AG09309 (cell line): ENCODE data around the gene NSMCE1.

Experiments
- DNase-seq: peaks from one replicate; pipeline ENCODE4 v3.0.0-alpha.2; 2010; ENCODE audit warnings: low read depth
- H3K4me3 ChIP-seq: 2 replicates; pipeline ENCODE4 v1.5.1; 2011; ENCODE audit warnings: mild to moderate bottlenecking, low read depth, low read length, moderate library complexity; ENCODE audit not compliant: control insufficient read depth
- TF ChIP-seq, protein P1 (sequence below): IDR thresholded peaks from 2 replicates; pipeline ENCODE4 v1.5.1; 2011; ENCODE audit warnings: mild to moderate bottlenecking, low read depth, low read length, inconsistent platforms; ENCODE audit not compliant: insufficient read depth, control insufficient read depth; ENCODE audit errors: missing control alignments

The NSMCE1 gene

DNA sequence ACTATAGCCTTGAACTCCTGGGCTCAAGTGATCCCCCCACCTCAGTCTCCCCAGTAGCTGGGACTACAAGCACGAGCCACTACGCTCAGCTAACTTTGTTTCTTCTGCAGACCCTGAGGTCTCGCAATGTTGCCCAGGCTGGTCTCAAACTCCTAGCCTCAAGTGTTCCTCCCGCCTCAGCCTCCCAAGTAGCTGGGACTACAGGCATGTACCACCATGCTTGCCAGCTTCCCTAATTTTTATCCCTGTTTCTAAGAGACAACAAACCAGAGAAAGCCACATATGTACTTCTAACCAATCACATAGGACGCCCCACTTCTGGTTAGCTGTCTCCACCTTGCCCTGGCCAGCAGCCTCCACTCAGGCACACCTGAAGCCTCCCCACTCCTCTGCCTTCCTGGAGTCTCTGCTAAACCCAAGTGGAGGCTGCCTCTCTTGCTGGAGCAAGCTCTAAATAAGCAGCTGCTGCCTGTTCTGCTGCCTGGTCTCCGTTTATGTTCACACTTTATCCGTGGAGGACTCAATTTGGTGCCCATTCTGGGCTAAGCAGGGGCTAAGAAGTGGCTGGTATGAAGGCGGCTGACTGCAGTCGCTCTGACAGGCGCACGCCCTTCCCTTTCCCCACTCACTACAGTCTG, 24.7 kb downstream of the NSMCE1 start:
- TF ChIP-seq, protein P1, sequence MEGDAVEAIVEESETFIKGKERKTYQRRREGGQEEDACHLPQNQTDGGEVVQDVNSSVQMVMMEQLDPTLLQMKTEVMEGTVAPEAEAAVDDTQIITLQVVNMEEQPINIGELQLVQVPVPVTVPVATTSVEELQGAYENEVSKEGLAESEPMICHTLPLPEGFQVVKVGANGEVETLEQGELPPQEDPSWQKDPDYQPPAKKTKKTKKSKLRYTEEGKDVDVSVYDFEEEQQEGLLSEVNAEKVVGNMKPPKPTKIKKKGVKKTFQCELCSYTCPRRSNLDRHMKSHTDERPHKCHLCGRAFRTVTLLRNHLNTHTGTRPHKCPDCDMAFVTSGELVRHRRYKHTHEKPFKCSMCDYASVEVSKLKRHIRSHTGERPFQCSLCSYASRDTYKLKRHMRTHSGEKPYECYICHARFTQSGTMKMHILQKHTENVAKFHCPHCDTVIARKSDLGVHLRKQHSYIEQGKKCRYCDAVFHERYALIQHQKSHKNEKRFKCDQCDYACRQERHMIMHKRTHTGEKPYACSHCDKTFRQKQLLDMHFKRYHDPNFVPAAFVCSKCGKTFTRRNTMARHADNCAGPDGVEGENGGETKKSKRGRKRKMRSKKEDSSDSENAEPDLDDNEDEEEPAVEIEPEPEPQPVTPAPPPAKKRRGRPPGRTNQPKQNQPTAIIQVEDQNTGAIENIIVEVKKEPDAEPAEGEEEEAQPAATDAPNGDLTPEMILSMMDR: no peak

DNA sequence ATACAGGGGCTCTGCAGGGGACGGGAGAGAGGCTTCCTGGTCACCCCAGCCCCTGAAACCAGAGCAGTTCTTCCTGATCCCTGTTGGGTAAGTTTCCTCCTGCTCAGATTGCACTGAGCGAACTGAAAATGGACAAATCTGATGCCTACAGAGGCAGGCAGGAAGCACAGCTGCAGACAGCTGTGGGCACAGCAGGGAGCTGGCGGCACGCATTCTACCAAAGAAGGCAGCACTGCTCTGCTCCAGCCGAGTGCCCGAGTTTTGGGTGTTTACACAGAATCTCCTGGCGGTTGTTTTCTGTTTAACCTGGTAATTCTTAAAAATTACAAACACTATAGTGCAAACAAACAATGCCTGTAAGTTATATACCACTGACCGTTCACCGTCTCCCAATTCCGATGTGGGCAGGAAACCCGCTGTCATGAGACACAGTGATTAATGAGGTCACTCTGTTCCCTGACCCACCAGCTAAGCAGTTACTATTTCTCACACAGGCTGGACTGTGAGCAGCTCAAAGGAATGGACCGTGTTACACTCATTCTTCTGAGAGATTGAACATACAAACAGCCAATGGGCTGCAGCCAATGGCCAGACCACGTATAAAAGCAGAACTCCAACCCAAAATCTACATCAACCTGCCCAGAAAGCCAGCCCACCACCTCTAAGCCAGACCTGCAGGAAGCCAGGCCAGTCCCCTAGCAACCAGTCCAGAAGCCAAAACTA, 25.5 kb downstream of the NSMCE1 start:
- TF ChIP-seq, protein P1: no peak
- DNase-seq: peak; percentile 71
- H3K4me3 ChIP-seq: peak overlapping the region; percentile 14

More for the DNA sequence above, 24.7 kb downstream of the NSMCE1 start:
- DNase-seq: no peak
- no peak overlapping the region for H3K4me3 ChIP-seq

DNA sequence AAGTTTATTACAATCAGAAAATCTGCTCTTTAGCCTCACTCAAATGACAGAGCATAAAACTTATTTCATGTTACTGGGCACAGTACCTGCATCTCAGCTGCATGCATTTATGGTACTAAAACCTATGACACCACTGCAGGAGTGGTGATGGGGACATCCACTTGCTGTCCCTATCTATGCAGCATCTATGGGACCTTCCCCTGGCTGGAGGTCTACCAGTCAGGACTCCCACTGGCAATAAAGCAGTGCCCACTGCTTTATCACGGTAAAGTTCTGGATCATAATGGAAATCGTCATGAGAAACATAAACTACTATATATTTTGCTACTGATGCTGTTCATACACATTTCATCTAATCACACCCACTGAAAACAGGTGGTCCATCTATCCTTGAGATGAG, 26.2 kb downstream of the NSMCE1 start:
- peak overlapping the region; percentile 12 for H3K4me3 ChIP-seq
- DNase-seq: no peak
- TF ChIP-seq, protein P1: no peak

DNA sequence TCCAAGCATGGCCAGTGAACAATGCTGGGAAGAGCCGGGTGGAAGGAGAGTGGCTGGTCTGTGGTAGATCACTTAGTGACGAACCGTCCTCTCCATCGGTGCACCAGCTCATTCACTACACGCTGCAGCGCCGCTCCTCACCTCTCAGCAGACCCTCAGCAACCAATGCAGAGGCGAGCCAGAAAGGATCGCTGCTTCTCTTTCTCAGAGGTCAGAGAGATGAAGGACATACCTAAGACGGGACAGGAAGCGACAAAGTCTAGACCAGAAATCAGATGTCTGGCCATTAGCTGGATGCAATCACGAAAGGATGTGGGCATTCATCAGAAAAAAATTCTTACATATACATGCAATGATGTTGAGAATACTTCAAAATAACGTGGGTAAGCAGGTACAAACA, 26.9 kb downstream of the NSMCE1 start:
- DNase-seq: no peak
- no peak overlapping the region for H3K4me3 ChIP-seq
- TF ChIP-seq, protein P1: no peak

DNA sequence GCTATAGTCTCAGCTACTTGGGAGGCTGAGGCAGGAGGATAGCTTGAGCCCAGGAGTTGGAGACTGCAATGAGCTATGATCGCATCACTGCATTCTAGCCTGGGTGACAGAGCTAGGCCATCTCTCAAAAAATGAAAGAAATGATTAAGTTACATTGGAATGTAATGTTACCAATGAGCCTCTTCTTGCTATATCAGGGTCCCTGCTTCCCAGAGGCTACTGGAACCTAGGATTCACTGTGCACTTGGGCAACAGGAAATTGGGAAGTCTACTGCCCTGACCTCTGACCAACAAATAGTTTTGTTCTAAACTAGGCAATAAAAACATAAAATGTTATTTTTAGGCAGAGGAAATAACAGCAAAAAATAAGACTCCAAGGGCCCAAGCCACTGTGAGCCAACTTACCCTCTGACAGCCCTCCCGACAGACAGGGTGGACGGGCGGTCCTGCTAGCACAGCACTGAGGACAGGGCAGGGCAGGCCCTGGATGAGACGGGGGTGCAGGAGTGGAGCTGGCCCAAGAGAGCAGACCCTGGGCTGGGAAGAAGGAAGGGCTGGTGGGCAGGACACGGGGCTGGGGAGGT, 27.5 kb downstream of the NSMCE1 start:
- TF ChIP-seq, protein P1: no peak
- DNase-seq: no peak
- no peak overlapping the region for H3K4me3 ChIP-seq

DNA sequence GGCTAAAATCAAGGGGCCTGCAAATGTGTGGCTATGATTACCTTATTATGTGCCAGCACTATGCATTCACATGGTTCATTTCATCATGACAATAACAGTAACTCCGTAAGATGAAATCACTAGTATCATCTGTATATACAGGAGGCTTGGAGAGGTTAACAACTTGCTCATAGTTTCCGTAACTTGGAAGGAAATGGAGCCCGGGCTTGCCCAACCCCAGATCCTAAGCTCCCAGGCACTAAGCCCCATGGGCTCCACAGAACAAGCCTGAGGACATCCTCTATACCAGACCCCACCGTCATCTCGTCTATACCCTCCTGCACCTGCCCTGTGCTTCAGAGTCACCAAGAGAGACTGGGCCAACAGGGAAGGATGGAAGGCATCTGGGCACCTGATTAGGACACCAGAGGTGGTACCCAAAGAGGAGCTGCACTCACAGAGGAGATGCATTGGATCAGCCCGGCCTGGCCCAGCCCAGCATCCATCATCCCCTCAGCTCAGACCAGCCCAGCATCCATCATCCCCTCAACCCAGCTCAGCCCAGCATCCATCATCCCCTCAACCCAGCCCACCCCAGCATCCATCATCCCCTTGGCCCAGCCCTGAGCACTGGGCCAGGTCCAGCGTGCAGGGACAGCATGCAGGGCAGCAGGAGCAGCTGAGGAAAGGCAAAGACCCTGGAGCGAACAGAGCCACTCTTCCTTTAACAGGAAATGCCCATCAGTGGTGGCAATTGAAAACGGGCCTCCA, 28.5 kb downstream of the NSMCE1 start:
- H3K4me3 ChIP-seq: no peak overlapping the region
- no peak for DNase-seq
- TF ChIP-seq, protein P1: no peak
